K562 (cell line): ENCODE measurements around the gene FAM83D. TPM values are rescaled to one million over a fixed set of nuclear protein-coding genes. Genes with fewer than 3 reads are reported as not detected.

ENCODE experiments used
- ARNT ChIP-seq, 2 experiments: fragments of 450-650 bp; IDR thresholded peaks; 2 replicates each; pipeline ENCODE4 v1.6.1; 2016; ENCODE audit warnings: mild to moderate bottlenecking in 1 of 2
- BHLHE40 ChIP-seq: IDR thresholded peaks from 2 replicates; pipeline ENCODE4 v1.6.1; 2011; ENCODE audit warnings: low read length, improper control_type of control experiment
- CCAR2 ChIP-seq: fragments of 200-400 bp; formaldehyde crosslinking; IDR thresholded peaks from 2 replicates; pipeline ENCODE4 v1.6.1; 2017; ENCODE audit warnings: mild to moderate bottlenecking, low read depth, low read length
- DACH1 ChIP-seq: fragments of 450-650 bp; IDR thresholded peaks from 2 replicates; pipeline ENCODE4 v1.6.1; 2018; ENCODE audit not compliant: partially characterized antibody
- EGR1 ChIP-seq: fragments of 450-650 bp; conservative IDR thresholded peaks from 2 replicates; pipeline ENCODE4 v1.6.1; 2017; ENCODE audit warnings: mild to moderate bottlenecking
- ETV6 ChIP-seq, 3 experiments: fragments of 150-350 bp in 1 of 3; sonication (generic) in 1 of 3; formaldehyde crosslinking in 1 of 3; IDR thresholded peaks; 2 replicates each; pipeline versions ENCODE4 v1.6.1 to v1.8.0; 2014 to 2022; ENCODE audit warnings: borderline replicate concordance in 2 of 3, low read depth in 2 of 3, antibody characterized with exemption in 1 of 3, low read length in 1 of 3, mild to moderate bottlenecking in 1 of 3, missing genetic modification reagents in 1 of 3
- HNRNPH1 ChIP-seq: fragments of 200-400 bp; formaldehyde crosslinking; optimal IDR thresholded peaks from 2 replicates; pipeline ENCODE3; 2017; ENCODE audit warnings: low read depth, mild to moderate bottlenecking, low read length, moderate library complexity
- KDM1A ChIP-seq, 2 experiments: fragments of 450-650 bp; IDR thresholded peaks; 2 replicates each; pipeline ENCODE4 v1.6.1; 2016; ENCODE audit warnings: mild to moderate bottlenecking in 2 of 2
- MAFF ChIP-seq: IDR thresholded peaks from 2 replicates; pipeline ENCODE4 v1.6.1; 2012; ENCODE audit warnings: low read length, improper control_type of control experiment
- MYNN ChIP-seq, 2 experiments: sonication (generic); formaldehyde crosslinking in 1 of 2; IDR thresholded peaks; 2 replicates each; pipeline versions ENCODE4 v1.5.0 to v1.6.1; 2016 to 2020; ENCODE audit warnings: antibody characterized with exemption in 1 of 2, missing genetic modification reagents in 1 of 2
- PHF20 ChIP-seq: fragments of 450-650 bp; IDR thresholded peaks from 2 replicates; pipeline ENCODE4 v1.6.1; 2018; ENCODE audit not compliant: partially characterized antibody
- POLR2AphosphoS2 ChIP-seq: IDR thresholded peaks from 2 replicates; pipeline ENCODE4 v1.6.1; 2012; ENCODE audit warnings: low read length, improper control_type of control experiment
- POLR2B ChIP-seq: fragments of 450-650 bp; IDR thresholded peaks from 2 replicates; pipeline ENCODE4 v1.6.1; 2018; ENCODE audit warnings: low read depth; ENCODE audit not compliant: partially characterized antibody
- PRMT5 ChIP-seq: sonication (generic); formaldehyde crosslinking; IDR thresholded peaks from 2 replicates; pipeline ENCODE4 v1.5.0; 2020; ENCODE audit warnings: missing genetic modification reagents
- RAD51 ChIP-seq: fragments of 450-650 bp; IDR thresholded peaks from 2 replicates; pipeline ENCODE4 v1.7.1; 2016; ENCODE audit warnings: low read depth, mild to moderate bottlenecking, borderline replicate concordance
- RNF2 ChIP-seq: sonication (generic); IDR thresholded peaks from 2 replicates; pipeline ENCODE4 v1.6.1; 2016
- SIN3A ChIP-seq, 2 experiments: fragments of 150-350 bp in 1 of 2; IDR thresholded peaks; 2 replicates each; pipeline ENCODE4 v1.6.1; 2011 to 2016; ENCODE audit warnings: borderline replicate concordance in 2 of 2, low read depth in 2 of 2, low read length in 2 of 2, mild to moderate bottlenecking in 2 of 2, moderate library complexity in 2 of 2; ENCODE audit not compliant: control insufficient read depth in 1 of 2
- SRF ChIP-seq, 2 experiments: fragments of 250-450, 450-650 bp in 1 of 2; sonication (Bioruptor Pico) in 1 of 2; sonication (generic) in 1 of 2; formaldehyde crosslinking; IDR thresholded peaks; 2 replicates each; pipeline versions ENCODE4 v1.5.0 to v1.5.1; 2020 to 2022; ENCODE audit warnings: mild to moderate bottlenecking in 1 of 2, missing genetic modification reagents in 1 of 2
- ZNF197 ChIP-seq: fragments of 200-800 bp; sonication (Bioruptor generic); IDR thresholded peaks from 2 replicates; pipeline ENCODE4 v1.6.1; 2016; ENCODE audit warnings: low read depth, missing genetic modification characterization, missing compliant biosample characterization
- ZNF445 ChIP-seq: fragments of 250-450 bp; sonication (Bioruptor Pico); IDR thresholded peaks from 2 replicates; pipeline ENCODE4 v1.4.0; 2020; ENCODE audit warnings: low read depth, mild to moderate bottlenecking, moderate library complexity
- ZSCAN32 ChIP-seq: fragments of 450-650 bp; formaldehyde crosslinking; IDR thresholded peaks from 2 replicates; pipeline ENCODE4 v1.4.0; 2020; ENCODE audit warnings: mild to moderate bottlenecking, moderate library complexity
- polyA plus RNA-seq, 8 experiments: library from polyadenylated mRNA; depleted of rRNA in 4 of 8; stranded (reverse) in 5 of 8; unstranded in 3 of 8; fragments of >200 nt; fragmentation: Nextera tagmentation in 2 of 8; fragmentation: Illumina TruSeq in 1 of 8; extraction: Ambion mirVana in 2 of 8; extraction: Trizol in 1 of 8; gene quantifications; 2 replicates each; pipeline versions ENCODE4 v1.2.1 to v1.2.3, GENCODE V29; 2011 to 2014; ENCODE audit warnings: inconsistent platforms in 1 of 8, missing spikeins in 1 of 8
- total RNA-seq, 7 experiments: library from RNA; depleted of rRNA in 6 of 7; stranded (reverse); fragments of >200 nt in 6 of 7; fragmentation: Illumina TruSeq in 2 of 7; extraction: Trizol in 2 of 7; gene quantifications; 2 replicates each; pipeline versions ENCODE4 v1.2.1 to v1.2.3, GENCODE V29; 2011 to 2021; ENCODE audit warnings: low replicate concordance in 1 of 7
- TF ChIP-seq, protein P1 (sequence below), 2 experiments: fragments of 250-450 bp in 1 of 2; fragments of 450-650 bp in 1 of 2; sonication (Bioruptor Pico) in 1 of 2; IDR thresholded peaks; 2 replicates each; pipeline versions ENCODE4 v1.6.1 to v1.8.0; 2016 to 2021; ENCODE audit warnings: mild to moderate bottlenecking in 2 of 2, moderate library complexity in 2 of 2, missing compliant biosample characterization in 1 of 2, missing genetic modification characterization in 1 of 2
- TF ChIP-seq, protein P2 (sequence below), 2 experiments: IDR thresholded peaks in 1 of 2; conservative IDR thresholded peaks in 1 of 2; 2 replicates each; pipeline ENCODE4 v1.6.1; 2016; ENCODE audit warnings: low read depth in 2 of 2, mild to moderate bottlenecking in 1 of 2, missing compliant biosample characterization in 1 of 2, missing genetic modification characterization in 1 of 2, moderate library complexity in 1 of 2
- TF ChIP-seq, protein P3 (sequence below): sonication (generic); formaldehyde crosslinking; IDR thresholded peaks from 2 replicates; pipeline ENCODE4 v1.8.0; 2022; ENCODE audit warnings: mild to moderate bottlenecking, low read depth, missing genetic modification reagents

FAM83D gene
- total and polyA plus RNA-seq, 9 of the 15 experiments (the other 6 are each of a cell fraction or from before 2014, with no cell fraction given): 8.2 to 66.1 (median 43.5) TPM

DNA sequence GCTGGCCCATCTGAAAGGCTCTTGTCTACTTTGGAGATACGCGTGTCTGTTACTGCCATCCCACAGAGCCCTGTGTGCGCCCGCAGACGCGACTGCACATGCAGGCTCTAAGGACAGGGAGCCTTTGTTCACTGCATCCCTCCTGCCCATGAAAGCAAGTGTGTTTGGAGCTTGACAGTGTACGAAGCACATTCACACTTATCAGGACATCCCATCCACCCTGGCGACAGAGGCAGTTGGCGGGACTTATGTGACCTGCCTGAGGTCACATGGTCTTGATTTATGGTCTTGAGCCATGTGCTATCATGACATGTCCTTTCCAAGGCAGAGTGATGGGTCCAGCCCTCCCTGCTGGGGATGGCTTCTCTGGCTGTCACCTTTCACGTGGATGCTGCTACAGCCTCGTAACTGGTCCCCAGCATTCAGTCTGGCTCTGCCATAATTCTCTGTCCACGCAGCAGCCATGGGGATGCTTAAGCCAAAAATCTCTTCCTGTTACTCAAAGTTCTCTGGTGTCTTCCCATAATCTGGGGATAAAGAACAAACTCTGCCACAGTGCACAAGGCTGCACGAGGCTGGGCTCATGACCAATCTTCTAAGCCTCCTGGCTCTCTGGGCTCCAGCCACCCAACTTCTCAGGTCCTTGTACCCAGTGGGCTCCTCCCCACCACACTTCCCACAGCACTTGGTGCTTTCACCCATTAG, 36.3 kb upstream of the FAM83D start (continued):
- TF ChIP-seq, protein P1, sequence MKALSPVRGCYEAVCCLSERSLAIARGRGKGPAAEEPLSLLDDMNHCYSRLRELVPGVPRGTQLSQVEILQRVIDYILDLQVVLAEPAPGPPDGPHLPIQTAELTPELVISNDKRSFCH (CRISPR knock-in tag; IDR thresholded peaks at IDR 0.05): no peak
- TF ChIP-seq, protein P1 (tag; IDR thresholded peaks at IDR 0.05): no peak
- peak; percentile 62 for TF ChIP-seq BHLHE40
- no peak for TF ChIP-seq POLR2B
- peak in 1 of 2 experiments; percentile 60; a peak in 2 of 4 replicates for TF ChIP-seq KDM1A (IDR thresholded peaks at IDR 0.05)
- no peak for TF ChIP-seq EGR1
- peak; percentile 50; the same call in 1 of the 2 replicates for TF ChIP-seq RNF2
- TF ChIP-seq, protein P2, sequence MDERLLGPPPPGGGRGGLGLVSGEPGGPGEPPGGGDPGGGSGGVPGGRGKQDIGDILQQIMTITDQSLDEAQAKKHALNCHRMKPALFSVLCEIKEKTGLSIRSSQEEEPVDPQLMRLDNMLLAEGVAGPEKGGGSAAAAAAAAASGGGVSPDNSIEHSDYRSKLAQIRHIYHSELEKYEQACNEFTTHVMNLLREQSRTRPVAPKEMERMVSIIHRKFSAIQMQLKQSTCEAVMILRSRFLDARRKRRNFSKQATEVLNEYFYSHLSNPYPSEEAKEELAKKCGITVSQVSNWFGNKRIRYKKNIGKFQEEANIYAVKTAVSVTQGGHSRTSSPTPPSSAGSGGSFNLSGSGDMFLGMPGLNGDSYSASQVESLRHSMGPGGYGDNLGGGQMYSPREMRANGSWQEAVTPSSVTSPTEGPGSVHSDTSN (CRISPR knock-in tag; IDR thresholded peaks at IDR 0.05; ENCODE audit: low read depth): peak; percentile 77
- TF ChIP-seq, protein P2 (tag; conservative IDR thresholded peaks at IDR 0.05; ENCODE audit: low read depth): peak; percentile 95
- TF ChIP-seq RAD51: peak; percentile 84
- TF ChIP-seq PHF20: no peak
- no peak for TF ChIP-seq PRMT5
- no peak for TF ChIP-seq SIN3A (IDR thresholded peaks at IDR 0.05; ENCODE audit: borderline replicate concordance in 2 of 2, control insufficient read depth in 1 of 2, low read depth in 2 of 2, low read length in 2 of 2)
- no peak for TF ChIP-seq ZSCAN32 (CRISPR knock-in tag)
- no peak for TF ChIP-seq MAFF
- TF ChIP-seq MYNN (IDR thresholded peaks at IDR 0.05): no peak
- TF ChIP-seq MYNN (CRISPR knock-in tag; IDR thresholded peaks at IDR 0.05): no peak
- TF ChIP-seq CCAR2: no peak
- TF ChIP-seq HNRNPH1: no peak
- no peak for TF ChIP-seq DACH1
- no peak for TF ChIP-seq ZNF445
- TF ChIP-seq POLR2AphosphoS2: no peak
- TF ChIP-seq SRF (CRISPR knock-in tag; IDR thresholded peaks at IDR 0.05): peak in 1 of 2 experiments; percentile 81; a peak in 1 of 4 replicates
- 0 out of 2 replicates have a peak, but pooled peaks have one; percentile 53 for TF ChIP-seq ZNF197
- TF ChIP-seq ARNT (IDR thresholded peaks at IDR 0.05): no peak
- TF ChIP-seq, protein P3, sequence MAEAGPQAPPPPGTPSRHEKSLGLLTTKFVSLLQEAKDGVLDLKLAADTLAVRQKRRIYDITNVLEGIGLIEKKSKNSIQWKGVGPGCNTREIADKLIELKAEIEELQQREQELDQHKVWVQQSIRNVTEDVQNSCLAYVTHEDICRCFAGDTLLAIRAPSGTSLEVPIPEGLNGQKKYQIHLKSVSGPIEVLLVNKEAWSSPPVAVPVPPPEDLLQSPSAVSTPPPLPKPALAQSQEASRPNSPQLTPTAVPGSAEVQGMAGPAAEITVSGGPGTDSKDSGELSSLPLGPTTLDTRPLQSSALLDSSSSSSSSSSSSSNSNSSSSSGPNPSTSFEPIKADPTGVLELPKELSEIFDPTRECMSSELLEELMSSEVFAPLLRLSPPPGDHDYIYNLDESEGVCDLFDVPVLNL: no peak
- TF ChIP-seq ETV6 (IDR thresholded peaks at IDR 0.05; ENCODE audit: borderline replicate concordance in 1 of 2, low read depth in 2 of 2, low read length in 1 of 2): no peak
- no peak for TF ChIP-seq ETV6 (CRISPR knock-in tag; IDR thresholded peaks at IDR 0.05; ENCODE audit: borderline replicate concordance)
